Measurements from ENCODE around the gene PIK3R1.

Gene PIK3R1

DNA sequence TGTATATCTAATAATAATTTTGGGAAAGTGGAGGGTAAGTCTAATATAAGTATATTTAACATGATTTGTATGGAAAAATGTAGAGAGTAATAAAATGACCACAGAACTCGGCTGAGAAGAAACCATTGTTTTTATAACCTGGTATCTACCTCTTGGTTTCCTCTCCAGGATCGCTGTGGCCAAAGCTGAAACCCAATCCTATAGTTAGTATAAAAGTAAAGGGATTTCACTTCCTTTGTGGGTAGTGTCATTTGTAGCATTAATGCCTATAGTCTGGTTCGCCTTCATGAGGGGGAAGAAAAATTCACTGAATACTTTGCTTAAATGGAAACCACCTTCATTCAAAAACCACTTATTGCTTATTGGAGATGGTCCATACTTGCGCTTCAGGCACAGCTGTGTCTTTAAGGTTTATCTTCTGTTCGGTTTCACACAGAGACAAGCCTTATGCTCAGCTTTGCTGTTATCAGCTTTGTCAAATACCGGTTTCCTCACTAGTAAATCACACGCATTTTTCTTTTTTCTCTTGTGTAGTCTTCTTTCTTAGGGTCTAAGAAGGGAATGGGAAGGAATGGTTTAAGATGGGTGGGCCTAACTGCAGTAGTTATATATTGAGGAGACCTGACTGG is 12.1 kb downstream of the PIK3R1 start:
- no peak for DNase-seq
- Histone ChIP-seq H3K27ac (ENCODE audit: low read length) (no peak overlapping the region), H4K20me1 (ENCODE audit: insufficient read depth, low read length) (peaks cover 70% of the 10 kb centered on the region), H3K9me3 (ENCODE audit: insufficient read depth, low read length, severe bottlenecking) (no peaks in the 10 kb centered on the region), H3K4me3 (ENCODE audit: low read depth in 1 of 2, low read length in 2 of 2) (no peak overlapping the region), H3K9ac (ENCODE audit: low read depth, low read length) (no peak overlapping the region), H3K4me2 (ENCODE audit: insufficient read depth, low read length) (no peak overlapping the region), H3K79me2 (ENCODE audit: insufficient read depth, low read length) (peaks cover 100% of the 10 kb centered on the region), H3K4me1 (ENCODE audit: insufficient read depth, low read length) (peaks cover 41% of the 10 kb centered on the region), H2AFZ (ENCODE audit: low read depth, low read length) (no peak overlapping the region), H3K36me3 (ENCODE audit: insufficient read depth, low read length) (peaks cover 67% of the 10 kb centered on the region), H3K27me3 (ENCODE audit: insufficient read depth, low read length, poor library complexity) (no peaks in the 10 kb centered on the region)
- no peak for TF ChIP-seq EZH2 (IDR thresholded peaks at IDR 0.05; ENCODE audit: borderline replicate concordance, low read depth, low read length, severe bottlenecking)
- TF ChIP-seq, protein P1, sequence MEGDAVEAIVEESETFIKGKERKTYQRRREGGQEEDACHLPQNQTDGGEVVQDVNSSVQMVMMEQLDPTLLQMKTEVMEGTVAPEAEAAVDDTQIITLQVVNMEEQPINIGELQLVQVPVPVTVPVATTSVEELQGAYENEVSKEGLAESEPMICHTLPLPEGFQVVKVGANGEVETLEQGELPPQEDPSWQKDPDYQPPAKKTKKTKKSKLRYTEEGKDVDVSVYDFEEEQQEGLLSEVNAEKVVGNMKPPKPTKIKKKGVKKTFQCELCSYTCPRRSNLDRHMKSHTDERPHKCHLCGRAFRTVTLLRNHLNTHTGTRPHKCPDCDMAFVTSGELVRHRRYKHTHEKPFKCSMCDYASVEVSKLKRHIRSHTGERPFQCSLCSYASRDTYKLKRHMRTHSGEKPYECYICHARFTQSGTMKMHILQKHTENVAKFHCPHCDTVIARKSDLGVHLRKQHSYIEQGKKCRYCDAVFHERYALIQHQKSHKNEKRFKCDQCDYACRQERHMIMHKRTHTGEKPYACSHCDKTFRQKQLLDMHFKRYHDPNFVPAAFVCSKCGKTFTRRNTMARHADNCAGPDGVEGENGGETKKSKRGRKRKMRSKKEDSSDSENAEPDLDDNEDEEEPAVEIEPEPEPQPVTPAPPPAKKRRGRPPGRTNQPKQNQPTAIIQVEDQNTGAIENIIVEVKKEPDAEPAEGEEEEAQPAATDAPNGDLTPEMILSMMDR (IDR thresholded peaks at IDR 0.05; ENCODE audit: borderline replicate concordance, extremely low read depth, low read length, poor library complexity, severe bottlenecking), result no peak
- no peak for ATAC-seq (ENCODE audit: insufficient read depth, low read depth)

DNA sequence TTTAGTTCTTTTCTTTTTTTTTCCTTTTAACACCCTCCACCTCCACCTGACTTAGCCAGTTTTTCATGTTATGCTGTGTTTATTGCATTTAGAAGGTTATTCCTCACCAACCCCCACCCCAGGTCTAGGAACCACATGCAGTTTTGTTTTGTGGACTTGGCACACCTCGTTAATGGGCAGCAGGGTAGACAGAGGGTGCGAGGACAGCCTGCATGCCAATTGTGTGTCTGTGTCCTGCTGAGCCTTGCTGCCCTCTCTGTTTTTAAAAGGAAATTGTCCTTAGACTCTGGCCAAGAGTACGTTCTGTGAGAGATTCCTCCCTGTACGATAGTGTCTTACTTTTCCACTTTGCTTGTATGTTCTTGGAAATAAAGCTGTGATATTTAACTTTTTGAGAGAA is 13.9 kb downstream of the PIK3R1 start:
- Histone ChIP-seq H3K79me2 (ENCODE audit: insufficient read depth, low read length) (peaks cover 100% of the 10 kb centered on the region), H2AFZ (ENCODE audit: low read depth, low read length) (no peak overlapping the region), H3K27me3 (ENCODE audit: insufficient read depth, low read length, poor library complexity) (no peaks in the 10 kb centered on the region), H3K36me3 (ENCODE audit: insufficient read depth, low read length) (peaks cover 75% of the 10 kb centered on the region), H3K4me2 (ENCODE audit: insufficient read depth, low read length) (0 out of 2 replicates have a peak overlapping the region, but pooled peaks have one; percentile 16), H4K20me1 (ENCODE audit: insufficient read depth, low read length) (peaks cover 67% of the 10 kb centered on the region), H3K9ac (ENCODE audit: low read depth, low read length) (no peak overlapping the region), H3K27ac (ENCODE audit: low read length) (no peak overlapping the region), H3K4me3 (ENCODE audit: low read depth in 1 of 2, low read length in 2 of 2) (no peak overlapping the region), H3K9me3 (ENCODE audit: insufficient read depth, low read length, severe bottlenecking) (no peaks in the 10 kb centered on the region), H3K4me1 (ENCODE audit: insufficient read depth, low read length) (peaks cover 41% of the 10 kb centered on the region)
- DNase-seq, result no peak
- TF ChIP-seq EZH2 (IDR thresholded peaks at IDR 0.05; ENCODE audit: borderline replicate concordance, low read depth, low read length, severe bottlenecking), result no peak
- TF ChIP-seq, protein P1 (IDR thresholded peaks at IDR 0.05; ENCODE audit: borderline replicate concordance, extremely low read depth, low read length, poor library complexity, severe bottlenecking), result no peak
- no peak for ATAC-seq (ENCODE audit: insufficient read depth, low read depth)

DNA sequence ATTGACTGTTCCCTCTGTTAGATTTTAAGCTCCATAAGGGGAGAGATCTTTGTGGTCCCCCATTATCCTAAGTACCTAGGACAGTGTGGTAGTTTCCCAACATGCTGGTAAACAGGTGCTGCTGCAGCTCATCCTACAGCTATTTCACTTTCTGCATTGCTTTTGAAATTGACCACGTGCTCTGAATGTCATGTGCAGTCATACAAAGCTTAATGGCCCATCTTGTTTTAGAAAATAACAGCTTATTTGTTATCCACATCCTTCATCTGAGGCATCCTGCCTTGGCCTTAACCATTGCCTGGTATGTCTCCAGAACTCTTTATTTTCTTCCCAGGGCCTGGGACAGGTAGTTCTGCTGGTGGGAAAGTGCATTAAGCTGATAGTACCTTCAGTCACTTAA is 14.7 kb downstream of the PIK3R1 start:
- Histone ChIP-seq H2AFZ (ENCODE audit: low read depth, low read length) (no peak overlapping the region), H3K79me2 (ENCODE audit: insufficient read depth, low read length) (peaks cover 99% of the 10 kb centered on the region), H4K20me1 (ENCODE audit: insufficient read depth, low read length) (peaks cover 62% of the 10 kb centered on the region), H3K9me3 (ENCODE audit: insufficient read depth, low read length, severe bottlenecking) (no peaks in the 10 kb centered on the region), H3K9ac (ENCODE audit: low read depth, low read length) (no peak overlapping the region), H3K4me3 (ENCODE audit: low read depth in 1 of 2, low read length in 2 of 2) (no peak overlapping the region), H3K4me1 (ENCODE audit: insufficient read depth, low read length) (peaks cover 42% of the 10 kb centered on the region), H3K4me2 (ENCODE audit: insufficient read depth, low read length) (no peak overlapping the region), H3K27me3 (ENCODE audit: insufficient read depth, low read length, poor library complexity) (no peaks in the 10 kb centered on the region), H3K27ac (ENCODE audit: low read length) (no peak overlapping the region), H3K36me3 (ENCODE audit: insufficient read depth, low read length) (peaks cover 76% of the 10 kb centered on the region)
- ATAC-seq (ENCODE audit: insufficient read depth, low read depth) (no peak), DNase-seq (no peak)
- TF ChIP-seq, protein P1 (IDR thresholded peaks at IDR 0.05; ENCODE audit: borderline replicate concordance, extremely low read depth, low read length, poor library complexity, severe bottlenecking), result no peak
- no peak for TF ChIP-seq EZH2 (IDR thresholded peaks at IDR 0.05; ENCODE audit: borderline replicate concordance, low read depth, low read length, severe bottlenecking)
